GM10266 (cell line): ENCODE results near the gene CRY1.

Experiments
- DNase-seq: peaks from one replicate; pipeline ENCODE4 v3.0.0; 2012; ENCODE audit errors: extremely low spot score
- TF ChIP-seq, protein P1 (sequence below): IDR thresholded peaks from 2 replicates; pipeline ENCODE4 v1.5.1; 2012; ENCODE audit warnings: mild to moderate bottlenecking, low read depth; ENCODE audit not compliant: control insufficient read depth, insufficient read depth; ENCODE audit errors: missing control alignments

The CRY1 gene

DNA sequence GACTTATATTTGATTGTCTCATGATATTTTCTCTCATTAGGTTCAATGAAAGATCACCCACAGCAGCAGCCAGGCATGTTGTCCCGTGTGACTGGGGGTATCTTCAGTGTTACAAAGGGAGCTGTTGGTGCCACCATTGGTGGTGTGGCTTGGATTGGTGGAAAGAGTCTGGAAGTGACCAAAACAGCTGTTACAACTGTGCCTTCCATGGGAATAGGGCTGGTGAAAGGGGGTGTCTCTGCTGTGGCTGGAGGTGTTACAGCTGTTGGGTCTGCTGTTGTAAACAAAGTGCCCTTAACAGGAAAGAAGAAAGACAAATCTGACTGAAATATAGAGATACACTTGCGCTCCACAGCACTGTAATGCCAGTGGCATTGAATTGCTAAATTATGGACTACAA is 122.3 kb downstream of the CRY1 start:
- DNase-seq, result no peak
- TF ChIP-seq, protein P1, sequence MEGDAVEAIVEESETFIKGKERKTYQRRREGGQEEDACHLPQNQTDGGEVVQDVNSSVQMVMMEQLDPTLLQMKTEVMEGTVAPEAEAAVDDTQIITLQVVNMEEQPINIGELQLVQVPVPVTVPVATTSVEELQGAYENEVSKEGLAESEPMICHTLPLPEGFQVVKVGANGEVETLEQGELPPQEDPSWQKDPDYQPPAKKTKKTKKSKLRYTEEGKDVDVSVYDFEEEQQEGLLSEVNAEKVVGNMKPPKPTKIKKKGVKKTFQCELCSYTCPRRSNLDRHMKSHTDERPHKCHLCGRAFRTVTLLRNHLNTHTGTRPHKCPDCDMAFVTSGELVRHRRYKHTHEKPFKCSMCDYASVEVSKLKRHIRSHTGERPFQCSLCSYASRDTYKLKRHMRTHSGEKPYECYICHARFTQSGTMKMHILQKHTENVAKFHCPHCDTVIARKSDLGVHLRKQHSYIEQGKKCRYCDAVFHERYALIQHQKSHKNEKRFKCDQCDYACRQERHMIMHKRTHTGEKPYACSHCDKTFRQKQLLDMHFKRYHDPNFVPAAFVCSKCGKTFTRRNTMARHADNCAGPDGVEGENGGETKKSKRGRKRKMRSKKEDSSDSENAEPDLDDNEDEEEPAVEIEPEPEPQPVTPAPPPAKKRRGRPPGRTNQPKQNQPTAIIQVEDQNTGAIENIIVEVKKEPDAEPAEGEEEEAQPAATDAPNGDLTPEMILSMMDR, result no peak

DNA sequence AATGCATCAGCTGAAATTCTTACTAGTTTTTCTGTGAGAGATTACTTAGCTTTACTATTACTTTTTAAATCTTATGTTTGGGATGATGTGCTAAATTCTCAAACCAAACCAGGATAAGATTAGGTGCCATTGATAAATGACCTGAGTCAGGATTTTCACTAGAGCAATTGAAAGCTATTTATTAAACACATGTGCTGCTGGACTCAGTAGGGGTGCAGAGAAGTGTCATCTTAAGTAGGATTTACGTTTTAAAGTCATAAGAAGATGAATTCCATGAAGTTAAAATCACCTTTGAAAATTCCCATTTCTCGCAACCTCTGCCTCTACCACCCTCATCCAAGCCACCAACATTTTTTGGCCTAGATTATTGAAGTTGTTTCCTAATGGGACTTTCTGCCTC is 128.8 kb downstream of the CRY1 start:
- DNase-seq, result no peak
- TF ChIP-seq, protein P1, result no peak

DNA sequence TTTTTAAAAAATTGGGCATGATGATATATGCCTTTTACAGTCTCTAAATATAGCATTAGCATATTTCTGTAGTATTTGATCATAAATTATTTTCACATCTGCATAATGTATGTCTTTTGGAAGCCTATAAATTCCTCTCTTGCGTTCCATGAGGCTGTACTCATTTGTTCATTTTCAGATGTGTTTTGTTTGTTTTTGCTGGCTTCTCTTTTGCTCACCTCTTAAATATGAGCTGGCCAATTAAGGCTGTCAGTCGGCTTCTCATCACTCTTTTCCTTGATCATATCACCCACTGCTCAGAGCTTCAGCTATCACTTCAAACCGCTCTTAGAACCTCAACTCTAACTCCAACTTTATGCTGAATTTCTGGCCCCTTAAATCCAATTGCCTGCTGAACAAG is 131.1 kb downstream of the CRY1 start:
- no peak for DNase-seq
- TF ChIP-seq, protein P1, result no peak

DNA sequence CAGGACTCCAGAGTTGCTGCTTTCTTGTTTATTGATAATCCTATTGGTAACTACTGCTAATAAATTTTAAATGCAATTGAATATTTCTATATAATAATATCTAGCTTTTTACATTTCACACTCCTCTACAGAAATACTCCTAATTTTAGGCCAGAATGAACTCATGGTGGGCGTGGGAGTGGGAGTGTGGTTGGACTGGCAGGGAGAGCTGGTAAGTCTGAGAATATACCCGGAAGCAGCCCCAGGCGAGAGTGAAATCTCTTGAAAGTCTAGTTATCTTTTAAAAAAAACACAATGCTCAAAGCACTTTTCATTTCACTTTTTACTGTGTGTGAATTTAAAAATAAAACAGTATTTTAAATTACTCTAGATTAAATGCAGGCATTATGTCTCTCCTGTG is 132.9 kb downstream of the CRY1 start:
- TF ChIP-seq, protein P1, result no peak
- DNase-seq, result no peak

DNA sequence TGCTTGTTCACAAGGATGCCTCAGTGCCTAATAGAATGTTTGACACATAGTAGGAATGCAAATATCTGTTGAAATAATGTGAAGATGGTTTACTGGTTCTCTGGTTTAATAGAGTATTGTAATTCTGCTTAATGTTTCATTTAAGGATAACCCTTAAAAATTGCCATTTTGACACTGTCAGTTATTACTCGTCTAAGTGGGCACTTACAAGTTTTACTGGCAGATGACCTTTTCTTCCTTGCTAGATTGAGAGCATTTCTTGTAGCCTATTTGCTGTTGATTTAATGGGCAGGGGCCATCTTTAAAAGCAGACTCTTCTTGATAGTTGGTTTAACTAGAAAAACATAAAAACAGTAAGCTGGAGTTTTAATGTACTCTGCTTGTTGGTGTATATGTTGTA is 135.8 kb downstream of the CRY1 start:
- no peak for DNase-seq
- TF ChIP-seq, protein P1, result no peak

DNA sequence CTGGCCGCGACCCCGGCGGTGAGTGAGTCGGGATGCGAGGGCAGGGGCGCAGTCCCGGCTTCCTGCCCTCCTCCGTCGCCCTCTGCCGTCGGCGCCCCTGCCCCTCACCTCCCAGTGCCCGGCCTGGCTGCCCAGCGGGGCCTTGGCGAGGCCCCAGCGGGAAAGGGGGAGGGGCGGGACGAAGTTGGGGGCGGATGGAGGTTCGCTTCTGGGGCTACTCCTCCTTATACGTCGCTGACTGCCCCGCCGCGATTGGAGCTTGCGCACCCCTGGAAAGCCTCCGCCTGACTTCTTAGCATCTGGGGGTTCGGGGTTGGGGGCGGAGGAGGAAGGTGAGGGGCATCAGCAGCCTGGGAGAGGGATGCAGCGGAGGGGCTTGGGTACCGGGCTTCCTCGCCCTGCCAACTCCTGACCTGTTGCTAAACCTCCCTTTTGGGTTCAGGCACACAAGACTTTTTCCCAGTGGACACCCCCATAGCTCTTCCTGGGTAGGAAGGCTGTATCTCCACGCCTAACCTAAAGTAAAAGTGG is 137.2 kb downstream of the CRY1 start:
- TF ChIP-seq, protein P1, result peak; percentile 29
- DNase-seq, result peak; percentile 76

DNA sequence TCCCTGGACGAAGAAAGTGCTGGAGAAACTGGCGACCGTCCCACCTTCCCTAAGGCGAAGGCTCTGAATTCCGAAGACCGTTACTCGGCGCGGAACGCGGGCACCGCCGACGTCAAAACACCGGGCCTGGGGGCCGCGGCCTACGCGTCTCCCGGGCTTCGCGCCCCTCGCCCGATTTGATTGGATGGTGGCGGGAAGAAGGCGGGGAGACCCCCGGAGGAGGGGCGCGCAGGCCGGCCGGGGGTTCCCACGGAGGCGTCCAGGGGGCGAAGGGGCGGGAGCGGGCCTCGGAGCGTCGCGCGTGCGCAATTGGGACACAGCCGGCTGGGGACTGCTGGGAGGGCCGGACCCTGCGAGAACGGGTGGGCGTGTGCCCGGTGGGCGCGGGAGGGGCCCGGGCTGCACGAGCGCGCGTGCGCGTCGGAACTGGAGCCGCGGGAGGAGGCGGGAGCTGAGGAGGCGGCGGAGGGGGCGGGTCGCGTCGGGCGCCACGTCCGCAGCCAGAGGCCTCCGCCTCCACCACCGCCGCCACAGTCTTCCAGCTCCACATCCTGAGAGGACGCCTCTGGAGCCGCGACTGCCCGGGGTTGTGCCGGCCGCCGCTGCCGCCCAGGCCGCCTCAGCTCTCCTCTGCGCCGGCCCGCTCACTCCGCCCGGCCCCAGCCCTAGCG is 137.8 kb downstream of the CRY1 start, which contains the start of gene TMEM263:
Gene TMEM263, plus strand, starts transcription at position 531 of the 671 bp plus-strand sequence. CDS start 11,210 bp downstream, outside the sequence.
- TF ChIP-seq, protein P1, result no peak
- DNase-seq, result peak; percentile 98
